ENCODE measurements around the gene EXOSC1. TPM values are rescaled to one million over a fixed set of nuclear protein-coding genes. Genes with fewer than 3 reads are reported as not detected.

EXOSC1 gene
- total RNA-seq, 4 donors from 2014 or later: 13.9 to 33.0 (median 26.2) TPM

DNA sequence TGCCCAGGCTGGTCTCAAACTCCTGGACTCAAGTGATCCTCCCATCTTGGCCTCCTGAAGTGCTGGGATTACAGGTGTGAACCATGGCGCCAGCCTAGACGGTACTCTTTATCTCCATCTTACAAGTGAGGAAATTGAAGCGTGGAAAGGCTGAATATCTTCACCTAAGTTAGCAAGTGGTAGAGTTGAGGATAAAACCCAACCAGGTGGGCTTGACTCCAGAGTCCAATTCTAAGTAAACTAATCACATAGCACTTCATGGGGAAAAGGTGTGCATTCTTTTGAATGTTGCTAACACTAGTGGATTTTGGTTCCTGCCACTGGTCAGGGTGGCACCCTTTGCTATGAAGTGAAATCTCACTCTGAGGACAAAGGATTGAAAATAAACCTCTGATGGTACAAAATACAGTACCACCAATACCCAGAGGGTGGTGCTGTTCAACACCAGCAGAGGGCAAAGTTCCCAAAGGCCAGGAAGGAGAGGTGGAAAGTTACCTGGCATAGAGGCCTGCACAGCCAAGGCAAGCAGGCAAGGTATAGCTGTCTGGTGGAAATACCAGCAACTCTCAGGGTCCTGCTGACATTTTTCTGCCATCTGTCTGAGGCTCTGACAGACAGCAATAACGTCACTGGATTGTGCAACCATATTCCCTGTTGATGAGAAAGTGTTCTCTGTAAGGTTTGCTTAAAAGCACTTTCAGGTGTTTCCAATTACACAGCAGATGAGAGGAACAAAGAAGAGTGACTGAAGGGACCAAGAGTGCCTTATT is 17.7 kb upstream of the EXOSC1 start:
- TF ChIP-seq POLR2A (IDR thresholded peaks at IDR 0.05): no peak
- TF ChIP-seq, protein P1, sequence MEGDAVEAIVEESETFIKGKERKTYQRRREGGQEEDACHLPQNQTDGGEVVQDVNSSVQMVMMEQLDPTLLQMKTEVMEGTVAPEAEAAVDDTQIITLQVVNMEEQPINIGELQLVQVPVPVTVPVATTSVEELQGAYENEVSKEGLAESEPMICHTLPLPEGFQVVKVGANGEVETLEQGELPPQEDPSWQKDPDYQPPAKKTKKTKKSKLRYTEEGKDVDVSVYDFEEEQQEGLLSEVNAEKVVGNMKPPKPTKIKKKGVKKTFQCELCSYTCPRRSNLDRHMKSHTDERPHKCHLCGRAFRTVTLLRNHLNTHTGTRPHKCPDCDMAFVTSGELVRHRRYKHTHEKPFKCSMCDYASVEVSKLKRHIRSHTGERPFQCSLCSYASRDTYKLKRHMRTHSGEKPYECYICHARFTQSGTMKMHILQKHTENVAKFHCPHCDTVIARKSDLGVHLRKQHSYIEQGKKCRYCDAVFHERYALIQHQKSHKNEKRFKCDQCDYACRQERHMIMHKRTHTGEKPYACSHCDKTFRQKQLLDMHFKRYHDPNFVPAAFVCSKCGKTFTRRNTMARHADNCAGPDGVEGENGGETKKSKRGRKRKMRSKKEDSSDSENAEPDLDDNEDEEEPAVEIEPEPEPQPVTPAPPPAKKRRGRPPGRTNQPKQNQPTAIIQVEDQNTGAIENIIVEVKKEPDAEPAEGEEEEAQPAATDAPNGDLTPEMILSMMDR (IDR thresholded peaks at IDR 0.05): peak in 1 of 3 donors; percentile 86
- WGBS, 2 donors: 70 to 71% methylated on average over 4 of the region's 4 CpGs
- DNase-seq (ENCODE audit: low spot score in 2 of 2): peak in 1 of 2 donors; percentile 43
- H3K4me3 ChIP-seq (ENCODE audit: low read depth, poor library complexity, severe bottlenecking): no peak overlapping the region
- intact Hi-C loops (cut with DNase I; ENCODE audit: low total_unique reads): loop anchor here (10.0 kb wide), 2 partner anchors 91 to 151 kb away; no protein-coding TSS in a partner anchor

DNA sequence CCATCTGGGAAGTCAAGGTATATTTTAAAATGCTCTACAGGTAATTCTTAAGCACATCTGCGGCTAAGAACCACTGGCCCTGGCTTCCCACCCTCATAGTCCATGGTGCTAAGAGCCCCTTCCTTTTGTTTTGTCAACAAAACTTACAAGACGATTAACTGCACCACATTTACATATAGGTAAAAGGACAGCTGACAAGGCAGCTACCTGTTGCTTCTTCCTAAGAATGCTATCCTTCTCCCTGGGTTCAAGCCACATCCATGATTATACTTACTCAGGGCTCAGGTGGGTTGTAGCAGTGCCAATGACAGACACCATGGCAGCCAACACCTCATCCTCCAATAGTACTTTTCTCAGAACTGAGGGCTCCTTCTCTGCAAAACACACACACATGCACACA is 16.5 kb upstream of the EXOSC1 start:
- intact Hi-C loops (cut with DNase I; ENCODE audit: low total_unique reads): loop anchor here (10.0 kb wide), 2 partner anchors 92 to 152 kb away; no protein-coding TSS in a partner anchor
- 86 to 91% methylated on average over 2 of the region's 2 CpGs for WGBS, 2 donors
- no peak for TF ChIP-seq POLR2A (IDR thresholded peaks at IDR 0.05)
- TF ChIP-seq, protein P1 (IDR thresholded peaks at IDR 0.05): no peak
- DNase-seq (ENCODE audit: low spot score in 2 of 2): no peak
- no peak overlapping the region for H3K4me3 ChIP-seq (ENCODE audit: low read depth, poor library complexity, severe bottlenecking)

DNA sequence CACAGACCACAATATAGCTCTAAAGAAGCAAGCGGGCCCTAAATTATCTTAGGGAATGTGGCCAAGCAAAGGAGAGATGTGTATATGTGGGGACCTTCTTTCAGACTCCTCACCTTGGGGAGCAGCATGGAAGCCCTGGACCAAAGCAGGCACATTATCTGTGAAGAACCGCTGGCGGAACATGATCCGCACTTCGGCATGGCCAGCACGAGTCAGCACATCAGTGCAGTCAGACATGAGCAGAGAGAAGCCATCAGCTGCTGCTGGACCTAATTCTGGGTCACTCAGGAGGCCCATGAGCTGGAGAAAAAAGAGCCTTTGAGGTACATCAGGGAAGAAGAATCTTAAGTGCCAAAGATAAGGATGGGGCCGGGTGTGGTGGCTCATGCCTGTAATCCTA is 14.1 kb upstream of the EXOSC1 start:
- intact Hi-C loops (cut with DNase I; ENCODE audit: low total_unique reads): loop anchor here (10.0 kb wide), 2 partner anchors 95 to 155 kb away; no protein-coding TSS in a partner anchor
- TF ChIP-seq, protein P1 (IDR thresholded peaks at IDR 0.05): no peak
- TF ChIP-seq POLR2A (IDR thresholded peaks at IDR 0.05): no peak
- H3K4me3 ChIP-seq (ENCODE audit: low read depth, poor library complexity, severe bottlenecking): no peak overlapping the region
- DNase-seq (ENCODE audit: low spot score in 2 of 2): no peak
- 78 to 91% methylated on average over 7 of the region's 7 CpGs for WGBS, 2 donors

DNA sequence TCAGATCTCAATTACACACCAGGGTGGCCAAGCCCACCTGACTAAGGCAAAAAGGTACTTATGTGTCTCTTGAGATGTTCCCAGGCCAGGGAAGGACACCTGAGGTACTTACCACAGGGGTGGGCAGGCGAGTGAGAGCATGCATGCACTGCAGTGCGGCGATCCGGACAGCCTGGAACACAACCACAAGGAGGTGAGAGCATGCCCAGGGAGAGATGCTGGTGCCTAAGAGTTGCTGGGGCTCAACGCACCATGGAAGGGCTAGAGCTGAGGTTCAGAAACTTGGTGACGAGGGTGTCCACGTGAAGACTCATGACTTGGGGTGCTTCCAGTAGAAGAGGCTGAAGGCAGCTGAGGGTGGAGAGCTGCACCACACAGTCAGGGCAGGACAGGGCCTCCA is 13.3 kb upstream of the EXOSC1 start:
- H3K4me3 ChIP-seq (ENCODE audit: low read depth, poor library complexity, severe bottlenecking): no peak overlapping the region
- 79 to 83% methylated on average over 7 of the region's 7 CpGs for WGBS, 2 donors
- intact Hi-C loops (cut with DNase I; ENCODE audit: low total_unique reads): no loop called here
- no peak for DNase-seq (ENCODE audit: low spot score in 2 of 2)
- TF ChIP-seq, protein P1 (IDR thresholded peaks at IDR 0.05): no peak
- TF ChIP-seq POLR2A (IDR thresholded peaks at IDR 0.05): no peak

DNA sequence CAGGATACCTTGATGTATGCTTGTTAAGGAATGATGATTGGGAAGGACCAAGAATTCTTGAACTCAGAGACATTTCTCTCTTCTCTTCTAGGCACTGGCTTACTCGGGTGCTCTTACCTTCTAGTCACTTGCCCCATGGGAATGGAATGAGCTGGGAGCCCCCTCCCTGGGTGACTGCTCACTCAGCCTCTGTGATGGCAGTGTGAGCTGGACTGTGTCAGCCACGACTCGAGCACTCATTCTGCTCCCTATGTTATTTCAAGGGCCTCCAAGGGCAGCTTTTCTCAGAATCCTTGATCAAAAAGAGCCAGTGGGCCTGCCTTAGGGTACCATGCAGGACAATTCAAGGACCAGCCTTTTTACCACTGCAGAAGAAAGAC is 10.9 kb upstream of the EXOSC1 start:
- intact Hi-C loops (cut with DNase I; ENCODE audit: low total_unique reads): no loop called here
- TF ChIP-seq POLR2A (IDR thresholded peaks at IDR 0.05): no peak
- no peak for DNase-seq (ENCODE audit: low spot score in 2 of 2)
- no peak overlapping the region for H3K4me3 ChIP-seq (ENCODE audit: low read depth, poor library complexity, severe bottlenecking)
- 62 to 81% methylated on average over 3 of the region's 3 CpGs for WGBS, 2 donors

DNA sequence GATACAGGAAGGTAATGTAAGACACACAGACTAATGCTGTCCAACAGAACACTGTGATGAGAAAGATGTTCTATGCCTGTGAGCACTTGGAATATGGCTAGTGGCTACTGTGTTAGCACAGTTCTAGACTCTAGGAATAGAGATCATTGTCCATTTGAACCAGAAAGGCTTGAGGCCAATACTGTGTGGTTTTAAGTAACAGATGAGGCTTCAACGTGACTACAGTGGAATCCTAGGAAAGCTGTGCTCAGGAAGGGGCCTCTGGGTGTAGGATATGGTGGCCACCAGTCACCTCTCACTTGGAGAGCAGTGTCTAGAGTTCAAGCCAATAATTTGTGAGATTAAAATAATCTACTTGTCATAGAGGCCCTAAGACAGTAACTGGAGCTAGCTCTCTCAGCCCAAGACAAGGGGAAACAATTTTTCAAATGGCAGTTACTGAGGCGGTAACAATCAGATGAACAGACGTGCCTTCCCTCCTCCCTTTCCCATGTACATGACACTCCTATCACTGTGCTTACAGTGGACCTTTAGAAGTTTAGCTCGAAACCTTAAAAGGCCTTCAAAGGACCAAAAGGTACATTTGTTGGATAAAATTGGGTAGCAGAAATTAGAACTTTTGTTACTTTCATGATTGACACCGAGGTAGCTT is 10.4 kb upstream of the EXOSC1 start:
- intact Hi-C loops (cut with DNase I; ENCODE audit: low total_unique reads): no loop called here
- no peak for TF ChIP-seq POLR2A (IDR thresholded peaks at IDR 0.05)
- TF ChIP-seq, protein P1 (IDR thresholded peaks at IDR 0.05): no peak
- no peak overlapping the region for H3K4me3 ChIP-seq (ENCODE audit: low read depth, poor library complexity, severe bottlenecking)
- DNase-seq (ENCODE audit: low spot score in 2 of 2): no peak
- WGBS, 2 donors: 56 to 76% methylated on average over 5 of the region's 5 CpGs

Data from lower leg skin (tissue), 4 donors.